ENCODE measurements around the gene DNASE1. TPM values are rescaled to one million over a fixed set of nuclear protein-coding genes. Genes with fewer than 3 reads are reported as not detected.

Gene DNASE1, protein sequence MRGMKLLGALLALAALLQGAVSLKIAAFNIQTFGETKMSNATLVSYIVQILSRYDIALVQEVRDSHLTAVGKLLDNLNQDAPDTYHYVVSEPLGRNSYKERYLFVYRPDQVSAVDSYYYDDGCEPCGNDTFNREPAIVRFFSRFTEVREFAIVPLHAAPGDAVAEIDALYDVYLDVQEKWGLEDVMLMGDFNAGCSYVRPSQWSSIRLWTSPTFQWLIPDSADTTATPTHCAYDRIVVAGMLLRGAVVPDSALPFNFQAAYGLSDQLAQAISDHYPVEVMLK
- 15.7 and 16.4 TPM in 2 replicates for total RNA-seq

DNA sequence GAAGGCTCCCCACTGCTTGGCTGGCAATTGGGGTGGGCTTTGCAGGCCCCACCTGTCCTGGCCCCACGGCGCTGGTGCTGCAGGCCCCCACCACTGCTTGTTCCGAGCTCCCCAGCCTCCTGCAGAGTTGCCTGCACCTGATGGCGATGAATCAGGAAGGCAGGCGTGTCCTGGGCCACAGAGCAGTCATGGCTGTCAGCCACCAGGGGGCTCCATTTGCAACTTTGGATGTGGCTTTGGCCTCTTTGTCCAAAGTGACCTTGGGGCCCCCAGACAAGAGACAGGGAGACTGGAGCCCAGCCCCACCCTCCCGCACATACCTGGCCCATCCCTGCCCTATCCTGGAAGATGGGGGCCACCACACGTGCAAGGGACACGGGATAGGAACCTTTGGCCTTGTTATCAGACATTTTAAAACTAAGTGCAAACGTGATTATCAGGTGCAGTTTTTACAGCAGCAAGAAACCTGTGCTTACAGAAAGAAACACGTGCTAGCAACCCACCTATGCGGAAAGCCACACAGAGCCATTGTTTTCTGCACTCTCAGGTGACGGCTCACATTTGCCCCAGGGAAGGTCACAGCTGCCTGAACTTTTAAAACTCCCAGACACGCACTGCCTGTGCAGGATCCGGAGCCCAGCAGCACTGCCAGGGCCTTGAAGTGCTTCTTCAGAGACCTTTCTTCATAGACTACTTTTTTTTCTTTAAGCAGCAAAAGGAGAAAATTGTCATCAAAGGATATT is at the start of gene DNASE1:
DNASE1 (plus strand) TSS at position 443 of the 743 bp plus-strand sequence. CDS start 683 bp downstream, outside the sequence.

DNA sequence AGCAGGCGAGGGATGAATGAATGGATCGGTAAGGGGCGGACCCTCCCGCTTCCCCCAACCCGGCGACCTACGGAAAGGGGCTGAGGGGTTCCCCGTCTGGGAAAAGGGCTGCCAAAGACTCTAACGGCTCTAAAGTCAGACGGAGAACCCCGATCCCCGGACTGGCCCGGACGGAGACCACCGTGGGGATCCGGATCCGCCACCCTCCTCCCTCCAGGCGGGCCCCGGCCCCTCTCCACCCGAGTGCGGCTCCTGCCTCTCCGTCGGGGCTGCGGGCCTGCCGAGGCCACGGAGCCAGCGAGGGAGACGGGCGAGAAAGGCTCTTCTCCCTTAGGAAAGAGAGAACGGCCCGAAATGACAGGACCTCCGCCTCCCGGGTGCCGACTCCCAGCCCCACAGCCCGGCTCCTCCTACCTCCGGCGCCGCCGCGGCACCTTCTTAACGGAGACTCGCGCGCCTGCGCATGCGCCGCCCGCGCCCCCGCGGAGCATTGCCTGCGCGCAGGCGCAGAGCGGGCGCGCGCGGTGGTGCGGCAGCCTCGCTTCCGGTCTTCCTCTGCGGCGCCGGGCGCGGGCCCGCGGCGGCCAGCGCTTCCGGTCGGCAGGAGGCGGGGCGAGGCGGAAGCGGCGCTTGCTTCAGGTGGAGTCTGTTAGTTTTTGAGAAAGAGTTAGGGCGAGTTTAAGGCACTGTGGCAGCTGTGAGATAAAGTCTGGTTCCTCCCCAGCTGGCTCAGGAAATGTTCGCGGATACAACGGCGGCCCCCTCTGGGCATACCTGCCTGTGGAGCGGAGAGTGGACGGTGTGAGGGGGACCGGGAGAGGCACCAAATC is 43.1 kb upstream of the DNASE1 start, which contains the start of gene SLX4:
SLX4 (minus strand) TSS at position 461 of the 830 bp plus-strand sequence. CDS start 2,642 bp downstream, outside the sequence.

Other genes with a start within 250 kb of the DNASE1 start
- gene ZNF597, start 211.2 kb upstream of the DNASE1 start, total RNA-seq = 3.0 and 3.3 TPM in 2 replicates
- gene NAA60, start 211.0 kb upstream of the DNASE1 start, total RNA-seq = 12.5 and 17.5 TPM in 2 replicates
- gene C16orf90, start 159.2 kb upstream of the DNASE1 start, total RNA-seq = not detected in 2 replicates
- 17.2 and 18.7 TPM in 2 replicates for gene CLUAP1, start 153.7 kb upstream of the DNASE1 start, total RNA-seq
- gene NLRC3, start 77.3 kb upstream of the DNASE1 start, total RNA-seq = under 0.01 TPM in 2 replicates
- 4.8 and 9.0 TPM in 2 replicates for gene SLX4, start 43.1 kb upstream of the DNASE1 start, total RNA-seq
- 42.5 and 76.6 TPM in 2 replicates for gene TRAP1, start 62.8 kb downstream of the DNASE1 start, total RNA-seq
- 14.3 and 19.3 TPM in 2 replicates for gene CREBBP, start 226.0 kb downstream of the DNASE1 start, total RNA-seq

Data from smooth muscle cell of the umbilical artery (primary cell).